ENCODE results near the gene RFX8.
"Not testable (repeated sequence)": the region's sequence is repeated elsewhere in the genome, so short reads cannot be mapped to it uniquely, and the experiment has no call there.

RFX8 gene

GRCh38 chr2:101474731-101475384, at the start of gene RFX8:
Gene RFX8 (minus strand): TSS chr2:101475112. CDS start chr2:101466848, 8,264 bp downstream.
- peak; percentile 50 for DNase-seq

DNA sequence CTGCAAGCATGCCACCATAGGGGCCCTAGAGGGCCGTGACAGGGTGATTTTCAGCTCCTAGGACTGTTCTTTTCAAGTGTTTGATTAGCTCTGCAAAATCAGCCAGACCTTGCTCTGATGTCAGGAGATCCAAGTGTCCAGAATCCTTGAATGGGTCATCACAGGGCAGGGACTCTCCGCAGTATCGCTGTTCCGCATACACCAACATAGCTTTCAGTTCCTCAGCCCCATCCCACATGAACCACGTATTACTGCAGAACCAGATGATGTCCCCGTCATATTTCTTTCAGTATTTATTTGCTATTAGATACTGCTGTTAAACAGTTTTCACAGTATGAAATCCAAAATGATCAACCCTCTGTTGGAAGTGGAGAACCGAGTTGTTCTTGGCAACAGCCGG, 46.6 kb upstream of the RFX8 start:
- peak; percentile 5 for DNase-seq

DNA sequence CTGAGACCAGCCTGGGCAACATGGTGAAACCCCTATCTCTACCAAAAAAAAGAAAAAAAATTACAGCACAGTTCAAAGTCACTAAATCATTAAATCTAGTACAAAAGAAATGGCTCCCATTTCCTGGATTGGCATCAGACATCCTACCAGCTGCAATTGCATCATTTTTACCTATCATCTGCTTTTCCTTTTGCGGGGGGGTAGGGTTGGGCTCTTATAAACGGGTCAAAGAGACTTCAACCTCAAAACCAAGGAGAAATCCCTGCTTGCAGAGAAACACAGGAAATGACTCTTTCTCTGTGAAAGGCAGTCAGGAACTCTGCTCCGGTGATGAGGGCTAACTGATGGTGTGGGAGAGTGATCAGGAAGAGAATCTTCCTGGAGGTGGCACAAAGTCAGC, 45.3 kb upstream of the RFX8 start:
- no peak for DNase-seq

GRCh38 chr2:101518578-101519492, 43.9 kb upstream of the RFX8 start:
- no peak for DNase-seq

DNA sequence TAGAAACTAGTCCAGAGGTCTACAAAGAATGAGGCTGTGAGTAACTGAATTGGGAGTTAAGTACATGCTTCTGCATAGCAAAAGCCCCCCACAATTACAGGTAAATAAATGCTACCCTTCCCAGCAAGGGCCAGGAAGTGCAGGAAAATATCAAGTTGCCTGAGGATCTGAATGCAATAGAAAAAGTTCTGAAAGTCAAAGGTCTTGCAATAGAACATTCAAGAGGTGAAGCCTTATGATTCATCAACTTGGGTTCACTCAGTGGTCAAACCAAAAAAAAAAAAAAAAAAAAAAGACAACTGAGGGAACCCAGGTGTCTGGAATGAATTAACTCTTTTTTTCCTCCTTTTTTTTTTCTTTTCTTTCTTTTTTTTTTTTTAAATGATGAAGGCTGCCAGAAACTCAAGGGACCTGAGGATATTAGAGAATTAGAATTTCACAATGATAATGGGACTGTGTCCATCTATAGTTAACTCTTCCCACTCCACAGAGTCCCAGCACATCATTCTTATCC, 42.9 kb upstream of the RFX8 start:
- DNase-seq: no peak

DNA sequence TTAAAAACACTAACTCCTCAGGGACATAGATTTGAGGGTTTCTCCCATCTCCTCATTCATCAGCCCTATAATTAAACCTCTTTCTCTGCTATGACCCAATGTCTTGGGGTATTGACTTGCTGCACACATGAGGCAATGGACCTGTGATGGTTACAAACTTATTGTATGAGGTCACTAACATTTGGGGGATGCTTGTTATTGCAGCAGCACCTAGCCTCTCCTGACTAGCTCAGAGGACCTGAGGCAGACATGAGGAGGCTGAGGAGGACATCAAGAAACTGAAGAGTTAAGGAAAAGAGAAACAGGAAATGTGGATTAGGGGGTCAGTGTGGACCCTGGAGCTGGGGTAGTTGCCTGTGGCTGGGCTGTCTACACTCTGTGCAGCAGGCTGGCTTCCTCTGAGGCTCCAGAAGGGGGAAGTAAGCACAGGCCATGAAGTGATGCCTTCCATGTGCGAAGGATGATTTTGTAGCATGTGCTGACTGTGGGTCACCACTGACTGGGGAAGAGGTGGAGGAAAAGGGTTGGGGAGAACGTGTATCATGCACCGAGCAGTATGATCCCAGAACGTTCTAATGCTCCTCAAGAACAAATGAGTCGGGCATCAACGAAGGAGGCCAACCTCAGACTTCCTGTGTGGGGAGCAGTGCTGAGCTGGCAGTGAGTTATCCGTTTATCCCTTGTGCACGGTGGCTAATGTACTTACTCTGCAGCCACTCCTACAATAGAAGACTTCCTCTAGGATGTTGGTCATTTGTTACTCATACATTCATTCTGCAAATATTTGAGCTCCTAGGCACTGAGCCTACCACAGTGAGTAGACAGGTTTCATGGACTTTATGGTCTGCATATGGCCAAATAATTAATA, 42.1 kb upstream of the RFX8 start:
- DNase-seq: no peak

- no peak for DNase-seq
Observed at GRCh38 chr2:101516349-101516748, 41.4 kb upstream of the RFX8 start.

DNA sequence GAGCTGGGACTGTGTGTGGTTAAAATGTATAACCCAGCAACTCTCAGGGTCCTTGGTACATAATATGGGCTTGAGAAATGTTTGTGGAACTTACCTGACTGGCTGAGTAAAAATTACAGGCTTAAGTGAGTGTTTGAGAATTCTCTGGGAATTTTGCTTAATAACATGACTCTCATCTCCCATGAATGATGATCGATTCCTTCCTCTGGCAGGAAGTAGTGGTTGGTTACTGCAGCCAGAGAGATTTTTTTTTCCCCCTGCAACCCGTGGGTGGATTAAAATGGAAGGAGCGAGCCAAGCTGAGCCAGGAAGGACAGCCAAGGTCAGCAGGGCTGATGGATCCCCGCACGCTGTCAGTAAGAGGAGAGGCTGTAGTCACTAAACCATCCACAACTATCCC, 40.6 kb upstream of the RFX8 start:
- no peak for DNase-seq

- DNase-seq: no peak
Observed at GRCh38 chr2:101512993-101513392, 38.1 kb upstream of the RFX8 start.

GRCh38 chr2:101511381-101511780, 36.5 kb upstream of the RFX8 start:
- no peak for DNase-seq

DNA sequence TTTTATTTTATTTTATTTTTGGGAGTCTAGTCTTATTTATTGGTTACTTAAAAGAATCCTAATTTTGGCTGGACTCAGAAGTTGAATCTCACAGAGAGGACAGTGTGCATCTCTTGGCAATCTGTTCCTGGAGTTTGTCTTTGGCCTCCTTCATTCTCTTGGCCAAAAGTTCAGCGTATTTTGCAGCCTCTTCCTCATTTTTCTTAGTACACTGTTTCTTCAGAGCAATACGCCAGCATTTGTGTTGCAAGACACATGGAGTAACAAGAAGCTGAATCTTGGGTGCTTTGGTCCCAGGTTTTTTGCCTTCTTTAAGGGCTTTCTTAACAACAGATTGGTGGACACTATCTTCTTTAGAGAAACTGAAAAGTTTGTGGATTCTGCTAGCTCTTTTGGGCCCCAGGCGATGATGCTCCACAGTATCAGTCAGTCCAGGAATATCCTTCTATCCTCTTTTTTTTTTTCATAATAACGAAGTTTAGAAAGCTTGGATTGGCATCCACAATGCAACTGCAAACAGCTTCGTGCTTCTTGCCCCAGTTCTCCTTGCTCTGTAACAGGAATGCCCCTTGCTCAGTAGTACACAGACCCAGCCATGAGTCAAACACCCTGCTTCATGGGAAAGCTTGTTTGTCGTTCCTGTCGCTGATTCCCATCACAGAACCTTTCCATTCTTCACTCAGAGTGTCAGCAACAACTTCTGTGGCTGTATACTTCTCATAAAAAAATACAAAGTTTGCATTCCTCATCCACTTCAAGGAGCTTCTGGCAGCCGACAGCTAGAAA, 34.8 kb upstream of the RFX8 start:
- no peak for DNase-seq

DNA sequence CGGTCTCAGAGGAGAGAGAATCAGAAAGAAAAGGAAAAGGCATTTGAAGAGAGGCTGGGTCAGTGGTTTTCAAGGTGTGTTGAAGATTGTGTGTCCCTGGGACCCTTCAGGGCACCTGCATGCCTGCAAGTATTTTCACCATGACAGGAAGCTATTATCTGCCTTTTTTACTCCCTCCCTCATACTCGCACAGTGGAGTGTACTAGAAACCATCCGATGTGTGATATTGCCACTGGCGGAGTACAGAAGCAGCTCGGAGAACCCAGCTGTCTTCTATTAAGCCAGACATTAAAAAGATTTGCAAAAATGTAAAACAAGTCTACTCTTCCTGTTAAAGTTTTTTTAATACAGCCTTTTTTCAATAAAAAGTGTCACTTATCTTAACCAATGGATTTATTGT, 33.7 kb upstream of the RFX8 start:
- DNase-seq: no peak

DNA sequence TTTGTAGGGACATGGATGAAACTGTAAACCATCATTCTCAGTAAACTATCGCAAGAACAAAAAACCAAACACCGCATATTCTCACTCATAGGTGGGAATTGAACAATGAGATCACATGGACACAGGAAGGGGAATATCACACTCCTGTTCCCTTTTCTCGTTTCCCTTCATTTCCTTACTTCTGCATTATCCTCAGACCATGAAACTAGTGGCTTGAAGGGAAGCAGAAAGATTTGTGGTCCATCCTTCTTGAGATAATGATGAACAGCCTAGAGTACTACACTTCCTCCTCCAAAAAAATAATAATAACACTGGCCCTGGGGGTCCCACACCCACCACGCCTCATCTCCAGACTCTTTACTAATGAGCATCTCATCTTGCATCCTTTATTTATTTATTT, 30.4 kb upstream of the RFX8 start:
- not testable (repeated sequence) for DNase-seq

DNA sequence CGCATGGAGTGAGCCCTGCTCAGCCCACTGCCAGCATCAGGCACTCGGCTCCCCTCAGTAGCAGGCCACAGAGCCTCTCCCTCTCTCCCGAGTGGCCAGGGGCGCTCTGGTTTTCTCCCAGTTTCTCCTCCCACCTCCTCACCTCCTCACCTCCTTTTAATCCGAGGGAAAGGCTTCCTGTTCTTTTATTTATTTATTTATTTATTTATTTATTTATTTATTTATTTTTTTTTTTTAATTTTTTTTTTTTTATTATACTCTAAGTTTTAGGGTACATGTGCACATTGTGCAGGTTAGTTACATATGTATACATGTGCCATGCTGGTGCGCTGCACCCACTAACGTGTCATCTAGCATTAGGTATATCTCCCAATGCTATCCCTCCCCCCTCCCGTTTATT, 29.8 kb upstream of the RFX8 start:
- DNase-seq: not testable (repeated sequence)

DNA sequence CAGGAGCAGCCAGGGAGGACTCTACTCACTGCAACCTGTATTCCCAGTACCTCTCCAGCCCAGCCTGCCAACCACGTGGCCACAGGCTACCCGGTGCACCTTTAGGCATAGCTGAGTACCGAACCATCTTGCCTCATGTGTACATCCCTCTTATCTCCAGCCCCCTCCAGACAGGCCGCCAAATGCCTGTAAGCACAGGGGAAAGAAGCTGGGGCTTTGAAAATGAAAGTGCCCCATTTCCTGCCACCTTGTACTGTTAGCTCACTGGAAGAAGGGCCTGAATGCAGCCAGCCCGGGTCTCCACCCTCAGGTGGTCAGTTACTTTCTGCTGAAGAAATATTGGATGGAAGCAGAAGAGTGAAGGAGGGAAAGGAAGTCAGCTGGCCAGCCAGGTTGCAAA, 27.2 kb upstream of the RFX8 start:
- no peak for DNase-seq

GRCh38 chr2:101501443-101501842, 26.5 kb upstream of the RFX8 start:
- no peak for DNase-seq

GRCh38 chr2:101500860-101501259, 25.9 kb upstream of the RFX8 start:
- DNase-seq: no peak

DNA sequence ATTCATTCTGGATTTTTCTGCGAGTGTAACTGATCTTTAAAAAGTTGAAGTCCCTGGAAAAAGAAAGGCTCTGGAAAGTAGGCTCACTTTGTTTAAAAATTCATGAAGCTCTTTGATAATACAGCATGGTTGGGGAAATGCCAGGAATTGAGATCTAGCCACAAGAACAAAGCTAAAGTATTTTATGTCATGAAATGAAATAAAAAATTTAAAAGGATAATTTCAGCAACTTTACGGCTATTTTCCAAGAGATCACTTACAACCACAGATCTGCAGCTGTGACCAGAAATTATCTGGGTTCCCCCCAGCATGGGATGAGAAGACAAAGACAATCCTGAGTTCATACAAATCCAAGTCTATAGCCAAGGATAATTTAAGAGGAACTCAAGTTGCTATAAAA, 25.3 kb upstream of the RFX8 start:
- DNase-seq: no peak

DNA sequence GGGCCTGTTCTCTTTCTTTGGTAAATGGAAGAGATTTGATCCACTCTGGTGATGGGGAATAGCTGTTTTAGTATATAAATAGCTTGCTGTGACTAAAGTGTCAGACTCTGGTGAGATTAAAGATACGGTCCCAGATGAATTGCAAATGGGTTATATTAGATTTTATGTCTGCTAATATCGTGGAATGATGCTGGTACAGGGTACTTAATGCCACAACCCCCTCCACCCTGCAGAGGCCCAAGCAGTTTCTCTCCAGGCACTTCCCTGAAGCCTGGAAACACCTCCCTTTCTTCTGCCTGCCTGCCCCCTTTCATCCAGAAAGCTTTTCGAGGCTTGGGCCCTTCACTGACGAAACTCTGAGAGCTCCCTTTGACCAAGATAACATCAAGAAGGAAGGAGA, 21.4 kb upstream of the RFX8 start:
- no peak for DNase-seq

- no peak for DNase-seq
Observed at GRCh38 chr2:101492936-101493473, 18.1 kb upstream of the RFX8 start.

DNA sequence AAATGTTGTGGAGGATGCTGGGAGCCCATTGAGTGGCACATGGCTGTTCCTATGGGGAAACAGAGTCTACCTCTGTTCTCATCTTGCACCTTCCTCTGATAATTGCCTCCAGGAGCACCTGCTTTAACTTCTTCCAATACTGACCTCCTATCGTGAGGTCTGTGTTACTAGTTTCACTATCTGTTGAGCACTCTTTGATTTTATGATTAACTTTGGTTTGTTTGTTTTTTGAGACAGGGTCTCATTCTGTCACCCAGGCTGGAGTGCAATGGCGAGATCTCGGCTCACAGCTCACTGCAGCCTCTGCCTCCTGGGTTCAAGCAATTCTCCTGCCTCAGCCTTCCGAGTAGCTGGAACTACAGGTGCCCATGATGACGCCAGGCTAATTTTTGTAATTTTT, 12.1 kb upstream of the RFX8 start:
- no peak for DNase-seq

- no peak for DNase-seq
Observed at GRCh38 chr2:101486258-101486701, 11.4 kb upstream of the RFX8 start.
